Activated T-helper 2 cell treated with anti-CD3 and anti-CD28 coated beads, Interferon-gamma antibody, Interleukin-2, Interleukin-4, amounts not matched to agents 10 μg/mL and 5 μg/mL and 100 μg/mL, durations not matched to agents 14 hours and 24 hours and 36 hours (primary cell): Measurements from ENCODE around the gene YWHAB. TPM values are rescaled to one million over a fixed set of nuclear protein-coding genes. Genes with fewer than 3 reads are reported as not detected.

ENCODE experiments used
- DNase-seq: peaks from one replicate; pipeline ENCODE4 v3.0.0; 2021; ENCODE audit warnings: low spot score
- H3K27ac Mint-ChIP-seq: one replicate; pipeline ENCODE4 v1.8.0; 2021; ENCODE audit warnings: mixed read lengths
- H3K27me3 Mint-ChIP-seq: one replicate; pipeline ENCODE4 v1.8.0; 2021; ENCODE audit warnings: low read depth, mixed read lengths
- H3K36me3 Mint-ChIP-seq: one replicate; pipeline ENCODE4 v1.8.0; 2021; ENCODE audit warnings: low read depth, mixed read lengths
- H3K4me1 Mint-ChIP-seq: one replicate; pipeline ENCODE4 v1.8.0; 2021; ENCODE audit warnings: low read depth, mixed read lengths
- H3K4me3 Mint-ChIP-seq: one replicate; pipeline ENCODE4 v1.8.0; 2021; ENCODE audit warnings: low read depth, mild to moderate bottlenecking, moderate library complexity, mixed read lengths
- H3K9me3 Mint-ChIP-seq: one replicate; pipeline ENCODE4 v1.8.0; 2021; ENCODE audit warnings: mixed read lengths
- intact Hi-C: fragments of 100-400 bp; cut with micrococcal nuclease; formaldehyde crosslinking; loops from one replicate; pipeline ENCODE4 v1.15.1; 2023
- total RNA-seq: library from RNA; stranded (reverse); gene quantifications from 2 replicates; pipeline ENCODE4 v1.2.3, GENCODE V29; 2022

Gene YWHAB
- total RNA-seq, 1 donor from 2014 or later, result 221 TPM

- Mint-ChIP-seq H3K4me1 (no peaks in the 10 kb centered on the region), H3K36me3 (peaks cover 28% of the 10 kb centered on the region), H3K4me3 (no peak overlapping the region), H3K27ac (no peak overlapping the region), H3K27me3 (no peaks in the 10 kb centered on the region), H3K9me3 (no peaks in the 10 kb centered on the region)
- intact Hi-C loops, result no loop called here
- DNase-seq, result no peak
These were observed 45.1 kb downstream of the YWHAB start for GRCh38 chr20:44930517-44931168.

DNA sequence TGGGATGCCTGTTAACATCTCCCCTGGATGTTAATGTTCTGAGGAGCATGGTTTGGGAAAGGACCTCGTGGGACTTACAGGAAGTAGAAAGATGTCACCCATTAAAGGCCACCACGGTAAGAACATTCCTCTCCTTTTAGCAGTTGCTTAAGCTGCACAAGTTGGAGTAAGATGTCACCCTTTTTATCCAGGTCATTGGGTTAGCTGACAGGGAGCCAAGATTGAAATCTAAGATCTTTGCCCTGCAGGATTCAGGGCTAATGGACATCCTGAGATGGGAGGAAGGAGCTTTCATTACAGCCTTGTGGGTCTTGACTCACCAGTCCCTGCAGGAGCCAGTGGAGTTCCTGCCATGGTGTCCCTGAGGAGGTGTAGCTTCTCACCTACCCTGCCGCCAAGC, 46.4 kb downstream of the YWHAB start:
- Mint-ChIP-seq H3K4me1 (no peaks in the 10 kb centered on the region), H3K4me3 (no peak overlapping the region), H3K9me3 (no peaks in the 10 kb centered on the region), H3K27ac (no peak overlapping the region), H3K27me3 (no peaks in the 10 kb centered on the region), H3K36me3 (peaks cover 34% of the 10 kb centered on the region)
- intact Hi-C loops, result no loop called here
- no peak for DNase-seq

GRCh38 chr20:44932916-44933315, 47.4 kb downstream of the YWHAB start:
- H3K4me1 Mint-ChIP-seq, result no peaks in the 10 kb centered on the region
- no peaks in the 10 kb centered on the region for H3K27me3 Mint-ChIP-seq
- H3K4me3 Mint-ChIP-seq, result no peak overlapping the region
- peaks cover 44% of the 10 kb centered on the region for H3K36me3 Mint-ChIP-seq
- H3K9me3 Mint-ChIP-seq, result no peaks in the 10 kb centered on the region
- intact Hi-C loops, result no loop called here
- H3K27ac Mint-ChIP-seq, result no peak overlapping the region
- DNase-seq, result no peak

DNA sequence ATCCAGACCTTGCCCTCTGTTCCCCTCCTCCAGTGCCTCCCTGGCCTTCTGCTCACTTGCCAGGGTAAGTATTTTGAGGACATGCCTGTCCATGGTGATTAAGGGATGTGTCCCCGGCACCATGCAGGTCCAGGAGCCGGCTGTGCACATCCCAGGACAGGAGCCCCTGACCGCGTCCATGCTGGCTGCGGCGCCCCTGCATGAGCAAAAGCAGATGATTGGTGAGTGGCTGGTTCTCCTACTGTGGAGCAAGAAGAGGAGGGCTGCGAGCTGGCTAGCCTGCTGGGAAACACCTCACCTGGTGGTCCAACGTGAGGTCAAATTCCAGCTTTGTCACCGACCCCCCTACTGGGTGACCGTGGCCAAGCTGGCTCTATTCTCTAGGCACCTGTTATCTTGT, 51.0 kb downstream of the YWHAB start:
- no peak for DNase-seq
- Mint-ChIP-seq H3K4me1 (peaks cover 2% of the 10 kb centered on the region), H3K27me3 (no peaks in the 10 kb centered on the region), H3K36me3 (peaks cover 48% of the 10 kb centered on the region), H3K4me3 (no peak overlapping the region), H3K27ac (no peak overlapping the region), H3K9me3 (no peaks in the 10 kb centered on the region)
- intact Hi-C loops, result no loop called here

DNA sequence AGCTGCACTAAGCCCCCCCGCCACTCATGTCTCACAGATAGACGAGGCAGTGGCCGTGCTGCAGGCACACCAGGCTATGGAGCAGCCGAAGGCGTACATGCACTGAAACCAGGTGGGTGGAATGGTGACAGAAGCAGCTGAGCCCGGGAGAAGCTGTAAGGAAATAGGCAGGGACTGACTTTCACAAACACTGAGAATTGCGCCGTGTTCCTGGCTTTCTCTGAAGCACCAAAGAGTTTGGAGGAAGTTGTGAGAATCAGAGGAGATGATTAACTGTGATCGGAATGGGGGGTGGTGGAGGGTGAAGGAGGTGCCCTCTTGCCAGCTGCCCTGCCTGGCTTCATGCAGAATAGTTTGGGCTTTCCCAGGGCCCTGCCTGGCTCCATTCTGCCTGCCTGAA, 53.1 kb downstream of the YWHAB start:
- DNase-seq, result no peak
- peaks cover 55% of the 10 kb centered on the region for H3K36me3 Mint-ChIP-seq
- peaks cover 2% of the 10 kb centered on the region for H3K4me1 Mint-ChIP-seq
- no peaks in the 10 kb centered on the region for H3K27me3 Mint-ChIP-seq
- peak overlapping the region; percentile 18 for H3K27ac Mint-ChIP-seq
- no peaks in the 10 kb centered on the region for H3K9me3 Mint-ChIP-seq
- intact Hi-C loops, result no loop called here
- H3K4me3 Mint-ChIP-seq, result no peak overlapping the region

DNA sequence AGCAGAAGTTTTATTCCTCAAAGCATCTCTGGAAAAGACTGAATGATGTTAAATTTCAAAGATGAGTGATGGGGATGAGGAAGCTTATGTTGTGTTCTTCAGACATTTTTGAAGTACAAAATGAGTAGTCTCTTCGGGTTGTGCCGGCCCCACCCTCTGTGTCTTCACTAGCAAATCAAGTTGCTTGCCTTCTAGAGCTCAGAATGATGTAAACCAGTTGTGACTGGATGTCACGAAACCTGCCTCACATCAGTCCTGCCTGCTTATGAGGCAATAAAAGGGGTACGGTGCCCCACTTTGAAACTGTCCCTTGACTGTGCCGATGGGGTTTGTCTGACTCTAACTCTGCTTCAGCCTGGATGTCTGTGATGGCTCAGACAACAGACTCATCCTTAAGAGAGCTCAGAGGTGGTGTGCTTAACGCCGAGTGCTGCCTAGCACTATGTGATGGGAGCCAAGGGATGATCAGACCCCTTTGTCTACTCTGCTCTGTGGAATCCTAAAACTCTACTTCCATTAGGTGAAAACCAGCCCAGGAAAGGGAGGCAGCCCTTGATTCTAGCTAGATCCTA, 55.7 kb downstream of the YWHAB start:
- DNase-seq, result no peak
- Mint-ChIP-seq H3K27ac (no peak overlapping the region), H3K36me3 (peaks cover 73% of the 10 kb centered on the region)

DNA sequence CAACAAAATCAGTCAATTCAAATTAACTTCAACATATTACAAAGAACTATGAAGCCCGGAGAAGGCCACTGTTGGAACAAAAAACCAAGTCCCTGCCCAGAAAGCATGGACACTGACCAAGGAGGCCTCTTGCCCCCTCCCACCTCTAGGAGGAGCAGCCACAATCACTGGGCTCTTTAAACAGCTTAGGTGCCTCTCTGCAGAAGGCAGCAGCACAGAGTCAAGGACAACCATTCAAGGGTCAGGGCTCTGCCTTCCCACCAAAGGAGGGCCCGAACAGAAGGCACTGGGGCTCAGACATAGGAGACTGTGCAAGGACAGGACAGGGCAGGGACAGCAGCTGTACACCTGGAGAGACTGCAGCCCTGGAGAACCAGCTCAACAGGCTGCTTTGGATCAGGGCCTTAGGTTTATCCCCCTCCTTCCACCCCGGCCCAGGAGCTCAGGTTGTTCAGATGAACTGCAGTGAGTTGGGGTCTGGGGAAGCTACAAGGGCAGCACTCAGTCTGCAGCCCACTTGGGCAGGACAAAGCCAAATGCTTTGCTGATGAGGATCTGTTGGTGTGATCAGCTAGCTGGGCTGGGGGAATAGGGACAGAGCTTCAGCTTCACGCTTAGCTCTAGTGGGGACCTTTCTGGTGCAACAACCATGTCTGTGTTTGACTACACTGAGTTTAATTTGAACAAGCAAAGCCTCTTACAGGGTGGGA, 56.9 kb downstream of the YWHAB start:
- peaks cover 2% of the 10 kb centered on the region for H3K4me1 Mint-ChIP-seq
- no peaks in the 10 kb centered on the region for H3K9me3 Mint-ChIP-seq
- no peak overlapping the region for H3K4me3 Mint-ChIP-seq
- no peak overlapping the region for H3K27ac Mint-ChIP-seq
- H3K36me3 Mint-ChIP-seq, result peaks cover 71% of the 10 kb centered on the region
- intact Hi-C loops, result no loop called here
- DNase-seq, result no peak
- no peaks in the 10 kb centered on the region for H3K27me3 Mint-ChIP-seq

More for the DNA sequence above, 55.7 kb downstream of the YWHAB start:
- Mint-ChIP-seq H3K4me3 (no peak overlapping the region), H3K9me3 (no peaks in the 10 kb centered on the region), H3K4me1 (peaks cover 2% of the 10 kb centered on the region), H3K27me3 (no peaks in the 10 kb centered on the region)
- intact Hi-C loops, result no loop called here

- Mint-ChIP-seq H3K4me1 (no peaks in the 10 kb centered on the region), H3K4me3 (no peak overlapping the region), H3K27ac (no peak overlapping the region), H3K27me3 (no peaks in the 10 kb centered on the region), H3K36me3 (peaks cover 81% of the 10 kb centered on the region), H3K9me3 (no peaks in the 10 kb centered on the region)
- intact Hi-C loops, result no loop called here
- no peak for DNase-seq
These were observed 58.3 kb downstream of the YWHAB start for GRCh38 chr20:44943828-44944227.

GRCh38 chr20:44945261-44945660, 59.8 kb downstream of the YWHAB start:
- no peak overlapping the region for H3K4me3 Mint-ChIP-seq
- H3K27ac Mint-ChIP-seq, result no peak overlapping the region
- intact Hi-C loops, result no loop called here
- H3K27me3 Mint-ChIP-seq, result no peaks in the 10 kb centered on the region
- H3K4me1 Mint-ChIP-seq, result no peaks in the 10 kb centered on the region
- no peaks in the 10 kb centered on the region for H3K9me3 Mint-ChIP-seq
- DNase-seq, result no peak
- H3K36me3 Mint-ChIP-seq, result peaks cover 87% of the 10 kb centered on the region

DNA sequence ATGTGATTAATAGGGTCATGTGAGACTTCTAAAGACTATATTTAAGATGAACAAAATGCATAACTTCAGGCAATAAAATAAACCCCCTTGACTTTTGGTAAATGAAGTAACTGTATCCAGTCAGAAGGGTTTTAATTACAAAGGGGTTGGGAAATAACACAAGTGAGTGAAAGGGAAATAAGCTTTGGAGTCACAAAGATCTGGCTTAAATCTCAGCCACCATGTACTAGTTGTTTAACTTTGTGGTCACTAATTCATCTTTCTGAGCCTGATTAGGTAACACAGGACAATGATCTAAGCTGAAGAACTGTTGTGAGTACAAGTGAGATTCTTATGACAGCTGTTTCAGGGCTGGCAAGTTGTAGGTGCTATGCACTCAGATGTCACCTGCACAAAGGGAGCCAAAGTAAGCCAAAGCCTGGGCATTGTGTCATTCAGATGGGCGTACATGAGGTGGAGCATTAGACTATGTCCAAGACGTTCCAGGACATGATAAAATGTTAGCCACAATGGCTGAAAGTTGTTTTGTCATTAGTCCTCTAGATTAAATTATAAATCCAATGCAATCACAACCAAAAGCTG, 60.9 kb downstream of the YWHAB start:
- Mint-ChIP-seq H3K36me3 (peaks cover 87% of the 10 kb centered on the region), H3K27ac (no peak overlapping the region), H3K4me3 (no peak overlapping the region), H3K4me1 (no peaks in the 10 kb centered on the region), H3K27me3 (no peaks in the 10 kb centered on the region), H3K9me3 (no peaks in the 10 kb centered on the region)
- DNase-seq, result no peak
- intact Hi-C loops, result no loop called here

GRCh38 chr20:44948107-44948506, 62.6 kb downstream of the YWHAB start:
- no peaks in the 10 kb centered on the region for H3K27me3 Mint-ChIP-seq
- H3K36me3 Mint-ChIP-seq, result peaks cover 89% of the 10 kb centered on the region
- intact Hi-C loops, result no loop called here
- no peaks in the 10 kb centered on the region for H3K9me3 Mint-ChIP-seq
- DNase-seq, result no peak
- peaks cover 4% of the 10 kb centered on the region for H3K4me1 Mint-ChIP-seq
- H3K27ac Mint-ChIP-seq, result no peak overlapping the region
- no peak overlapping the region for H3K4me3 Mint-ChIP-seq

- DNase-seq, result no peak
- Mint-ChIP-seq H3K4me3 (no peak overlapping the region), H3K36me3 (peaks cover 91% of the 10 kb centered on the region), H3K27me3 (no peaks in the 10 kb centered on the region), H3K9me3 (no peaks in the 10 kb centered on the region), H3K4me1 (peaks cover 8% of the 10 kb centered on the region), H3K27ac (no peak overlapping the region)
- intact Hi-C loops, result no loop called here
These were observed 63.0 kb downstream of the YWHAB start for GRCh38 chr20:44948513-44948912.

- intact Hi-C loops, result no loop called here
- Mint-ChIP-seq H3K27me3 (no peaks in the 10 kb centered on the region), H3K4me1 (peaks cover 8% of the 10 kb centered on the region), H3K9me3 (no peaks in the 10 kb centered on the region), H3K27ac (no peak overlapping the region), H3K36me3 (peaks cover 93% of the 10 kb centered on the region), H3K4me3 (no peak overlapping the region)
- no peak for DNase-seq
These were observed 64.9 kb downstream of the YWHAB start for GRCh38 chr20:44950368-44950767.
